NCI-H2029 (cell line): ENCODE results near the gene CAPN9.
"Not testable (repeated sequence)": the region's sequence is repeated elsewhere in the genome, so short reads cannot be mapped to it uniquely, and the experiment has no call there.

ENCODE experiments used
- DNase-seq: peaks from one replicate; lab custom pipeline; 2025; lab: John Stamatoyannopoulos, UW

Gene CAPN9, protein sequence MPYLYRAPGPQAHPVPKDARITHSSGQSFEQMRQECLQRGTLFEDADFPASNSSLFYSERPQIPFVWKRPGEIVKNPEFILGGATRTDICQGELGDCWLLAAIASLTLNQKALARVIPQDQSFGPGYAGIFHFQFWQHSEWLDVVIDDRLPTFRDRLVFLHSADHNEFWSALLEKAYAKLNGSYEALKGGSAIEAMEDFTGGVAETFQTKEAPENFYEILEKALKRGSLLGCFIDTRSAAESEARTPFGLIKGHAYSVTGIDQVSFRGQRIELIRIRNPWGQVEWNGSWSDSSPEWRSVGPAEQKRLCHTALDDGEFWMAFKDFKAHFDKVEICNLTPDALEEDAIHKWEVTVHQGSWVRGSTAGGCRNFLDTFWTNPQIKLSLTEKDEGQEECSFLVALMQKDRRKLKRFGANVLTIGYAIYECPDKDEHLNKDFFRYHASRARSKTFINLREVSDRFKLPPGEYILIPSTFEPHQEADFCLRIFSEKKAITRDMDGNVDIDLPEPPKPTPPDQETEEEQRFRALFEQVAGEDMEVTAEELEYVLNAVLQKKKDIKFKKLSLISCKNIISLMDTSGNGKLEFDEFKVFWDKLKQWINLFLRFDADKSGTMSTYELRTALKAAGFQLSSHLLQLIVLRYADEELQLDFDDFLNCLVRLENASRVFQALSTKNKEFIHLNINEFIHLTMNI

DNA sequence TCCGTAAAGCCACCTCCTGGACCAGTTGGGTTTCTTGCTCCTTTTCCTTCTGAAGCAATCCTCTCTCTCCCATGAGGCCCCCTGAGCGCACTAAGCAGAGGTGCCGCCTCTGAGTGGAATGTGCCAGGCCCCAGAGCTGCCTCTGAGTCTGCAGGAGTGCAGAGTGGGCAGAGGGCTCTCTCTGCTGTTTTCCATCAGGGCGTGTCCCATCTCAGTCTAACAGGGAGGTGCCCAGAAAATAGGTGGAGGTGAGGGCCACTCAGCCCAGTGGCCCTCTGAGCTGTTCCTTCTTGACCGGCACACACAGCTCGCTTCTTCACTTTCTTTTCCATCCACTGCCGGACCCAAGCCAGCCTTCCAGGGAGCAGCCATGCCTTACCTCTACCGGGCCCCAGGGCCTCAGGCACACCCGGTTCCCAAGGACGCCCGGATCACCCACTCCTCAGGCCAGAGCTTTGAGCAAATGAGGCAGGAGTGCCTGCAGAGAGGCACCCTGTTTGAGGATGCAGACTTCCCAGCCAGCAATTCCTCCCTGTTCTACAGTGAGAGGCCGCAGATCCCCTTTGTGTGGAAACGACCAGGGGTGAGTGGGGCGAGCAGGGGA, at the start of gene CAPN9:
CAPN9 (plus strand) TSS at position 262 of the 604 bp plus-strand sequence; CDS start at position 371, 109 bp downstream.
- no peak for DNase-seq

DNA sequence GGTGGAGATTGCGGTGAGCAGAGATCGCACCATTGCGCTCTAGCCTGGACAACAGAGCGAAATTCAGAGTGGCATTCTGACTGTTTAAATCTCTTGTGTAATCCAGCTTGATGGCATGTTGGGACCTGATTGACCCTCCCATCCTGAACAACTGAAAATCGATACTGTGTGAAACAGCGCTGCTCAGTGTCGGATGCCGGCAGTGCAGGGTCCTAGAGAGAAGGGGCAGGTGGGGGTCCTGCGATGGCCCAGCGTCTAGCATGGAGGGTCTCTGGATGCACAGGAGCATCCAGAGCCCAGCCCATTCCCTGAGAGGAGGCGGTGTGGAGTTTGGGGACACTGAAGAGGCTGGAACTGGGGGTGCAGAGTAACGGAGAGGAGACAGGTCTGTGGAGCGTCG, 49.1 kb upstream of the CAPN9 start:
- no peak for DNase-seq

DNA sequence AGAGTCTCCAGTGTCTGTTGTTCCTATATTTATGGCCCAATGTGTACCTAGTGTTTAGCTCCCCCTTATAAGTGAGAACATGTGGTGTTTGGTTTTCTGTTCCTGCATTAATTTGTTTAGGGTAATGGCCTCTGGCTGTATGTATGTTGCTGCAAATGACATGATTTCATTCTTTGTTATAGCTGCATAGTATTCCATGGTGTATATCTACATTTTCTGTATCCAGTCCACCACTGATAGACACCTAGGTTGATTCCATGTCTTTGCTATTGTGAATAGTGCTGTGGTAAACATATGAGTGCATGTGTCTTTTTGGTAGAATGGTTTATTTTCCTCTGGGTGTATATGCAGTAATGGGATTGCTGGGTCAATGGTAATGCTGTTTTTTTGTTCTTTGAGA, 48.2 kb upstream of the CAPN9 start:
- not testable (repeated sequence) for DNase-seq

DNA sequence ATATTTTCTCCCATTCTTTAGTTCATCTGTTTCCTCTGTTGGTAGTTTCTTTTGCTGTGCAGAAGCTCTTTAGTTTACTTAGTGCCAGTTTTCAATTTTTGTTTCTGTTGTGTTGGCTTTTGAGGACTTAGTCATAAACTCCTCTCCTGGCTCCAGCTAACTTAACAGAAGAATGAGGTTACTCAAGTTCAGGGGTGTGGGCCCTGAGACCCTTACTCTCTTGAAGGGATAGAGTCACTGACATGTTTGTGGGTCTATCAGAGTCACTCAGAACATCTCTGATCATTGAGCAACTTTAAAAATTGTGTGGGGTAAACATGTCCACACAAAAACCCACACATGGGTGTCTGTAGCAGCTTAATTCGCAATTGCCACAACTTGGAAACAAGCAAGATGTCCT, 47.5 kb upstream of the CAPN9 start:
- no peak for DNase-seq

DNA sequence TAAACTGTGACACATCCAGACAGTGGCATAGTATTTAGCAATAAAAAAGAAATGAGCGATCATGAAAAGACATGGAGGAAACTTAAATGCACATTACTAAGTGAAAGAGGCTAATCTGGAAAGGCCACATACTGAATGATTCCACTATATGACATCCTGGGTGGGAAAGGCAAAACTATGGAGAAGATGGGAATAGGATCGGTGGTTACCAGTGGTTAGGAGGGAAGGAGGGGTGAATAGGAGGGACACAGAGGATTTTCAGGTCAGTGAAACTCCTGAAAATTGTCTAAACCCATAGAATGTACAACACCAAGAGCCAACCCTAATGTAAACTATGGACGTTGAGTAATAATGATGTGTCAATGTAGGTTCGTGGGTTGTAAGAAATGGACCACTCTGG, 47.1 kb upstream of the CAPN9 start:
- DNase-seq = no peak

DNA sequence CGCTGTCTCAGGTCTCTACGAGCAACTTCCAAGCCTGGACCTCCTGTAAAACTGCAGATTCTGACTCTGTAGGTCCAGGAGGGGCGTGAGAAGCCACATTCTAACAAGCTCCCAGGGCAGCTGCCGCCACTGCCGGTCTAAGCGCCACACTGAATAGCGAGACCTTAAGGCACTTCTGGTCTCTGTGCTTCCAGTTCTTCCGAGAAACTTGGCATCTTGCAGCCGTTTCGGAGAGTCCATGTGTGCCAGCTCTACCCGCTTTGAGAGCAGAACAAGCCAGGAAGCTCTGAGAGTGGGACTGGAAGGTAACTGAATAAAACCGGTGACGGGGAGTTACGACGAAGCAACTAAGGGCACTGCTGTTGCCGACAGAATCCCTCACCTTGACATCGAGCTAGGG, 45.8 kb upstream of the CAPN9 start:
- no peak for DNase-seq

DNA sequence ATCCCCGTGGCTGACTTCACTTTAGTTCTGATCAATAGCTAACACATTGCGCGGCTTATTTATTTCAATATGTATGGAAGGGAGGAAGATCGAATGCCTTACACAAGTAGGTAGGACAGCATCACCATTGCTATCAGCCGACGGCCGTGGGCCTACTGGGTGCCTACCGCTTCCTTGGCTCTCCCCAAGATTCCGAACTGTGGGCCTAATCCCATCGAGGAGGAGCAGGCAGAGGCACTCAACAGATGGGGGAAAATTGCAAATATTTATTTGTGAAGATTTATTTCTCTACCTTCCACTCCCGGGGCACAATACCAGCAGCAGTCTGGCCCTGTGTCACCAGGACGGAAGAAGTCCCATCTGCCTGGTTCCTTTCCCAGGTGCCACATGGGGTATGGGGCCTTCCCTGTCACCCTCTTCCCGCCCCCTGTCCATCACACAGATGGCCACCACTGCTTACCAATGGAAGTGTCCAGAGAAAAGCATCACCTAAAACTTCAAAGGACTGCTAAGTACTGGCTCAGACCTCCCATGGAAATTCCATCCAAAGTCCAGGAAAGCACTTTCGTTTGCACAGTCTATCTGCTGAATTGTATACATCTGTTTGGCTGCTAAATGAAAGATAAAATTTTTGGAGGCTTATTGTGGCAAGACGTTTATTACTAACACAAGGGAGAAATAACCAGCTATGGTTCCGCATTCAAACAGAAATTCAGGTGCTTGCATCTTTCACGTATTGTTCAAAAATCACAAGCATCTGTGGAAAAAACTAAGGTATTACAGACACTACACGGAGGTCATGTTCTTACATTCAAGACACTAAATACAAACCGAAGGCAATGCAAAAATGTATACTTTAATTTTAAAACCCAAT, 45.1 kb upstream of the CAPN9 start:
- DNase-seq = no peak

DNA sequence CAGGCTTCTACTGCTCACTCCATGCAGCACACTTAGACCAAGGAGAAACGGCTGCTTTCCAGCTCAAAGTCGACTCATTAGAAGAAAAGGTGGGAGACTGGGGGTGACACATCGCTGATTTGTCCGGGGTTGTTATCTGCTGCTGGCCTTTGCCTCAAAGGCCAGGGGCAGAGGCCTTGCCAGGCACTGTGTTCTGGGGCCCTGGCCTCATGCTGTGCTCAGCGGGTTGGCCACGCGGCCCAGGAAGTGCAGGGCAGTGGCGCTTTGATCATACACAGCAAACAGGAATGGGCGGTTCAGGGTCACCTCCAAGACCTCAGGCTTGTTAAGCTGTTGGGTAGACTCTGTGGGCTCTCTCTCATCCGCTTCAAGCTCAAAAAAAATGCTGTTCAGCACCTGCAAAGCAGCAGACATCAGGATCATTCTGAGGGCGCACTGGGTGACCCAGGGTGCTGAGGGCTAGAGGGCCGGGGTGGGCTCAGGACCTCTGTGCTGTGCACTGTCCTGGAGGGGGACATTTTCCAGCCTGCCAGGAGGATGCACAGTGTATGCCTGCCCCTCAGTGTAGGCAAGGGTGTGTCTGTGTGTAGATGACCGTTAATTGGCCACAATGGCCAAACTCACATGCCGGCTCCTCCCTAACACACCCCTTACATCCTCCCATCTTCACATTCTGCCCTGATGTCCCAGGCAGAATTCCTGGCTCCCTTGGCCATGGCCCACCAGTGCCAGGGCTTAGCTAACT, 44.1 kb upstream of the CAPN9 start:
- no peak for DNase-seq

DNA sequence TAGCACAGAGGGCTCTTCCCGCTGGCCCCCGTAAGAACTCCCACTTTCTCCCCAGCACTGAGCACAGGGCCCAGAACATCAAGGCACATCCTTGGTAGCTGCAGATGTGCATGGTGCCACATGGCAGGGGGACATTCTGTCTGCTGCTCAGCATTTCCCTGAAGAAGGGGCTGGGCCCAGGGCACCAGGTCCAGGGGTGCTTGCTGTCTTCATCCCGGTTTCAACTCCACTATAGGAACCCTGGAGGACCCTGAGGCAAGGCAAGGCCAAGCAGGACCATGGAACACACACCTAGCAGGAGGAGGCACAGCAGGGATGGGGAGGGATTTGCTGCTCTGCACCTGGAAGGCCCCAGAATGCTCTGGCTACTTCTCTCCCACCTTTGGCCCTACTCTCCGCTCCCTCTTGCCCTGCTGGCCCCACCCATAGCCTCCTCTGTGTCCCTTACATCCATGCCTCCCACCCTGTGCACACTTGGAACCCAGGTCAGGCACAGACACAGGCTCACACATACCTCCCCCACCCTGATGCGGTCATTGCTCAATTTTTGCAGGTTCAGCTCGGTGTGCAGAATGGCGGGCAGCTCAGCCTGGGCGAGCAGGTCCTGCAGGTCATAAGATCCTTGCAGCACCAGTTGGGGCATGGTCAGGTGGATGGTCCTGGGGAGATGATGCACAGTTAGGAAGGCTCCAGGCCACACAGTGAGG, 43.4 kb upstream of the CAPN9 start:
- DNase-seq = no peak

DNA sequence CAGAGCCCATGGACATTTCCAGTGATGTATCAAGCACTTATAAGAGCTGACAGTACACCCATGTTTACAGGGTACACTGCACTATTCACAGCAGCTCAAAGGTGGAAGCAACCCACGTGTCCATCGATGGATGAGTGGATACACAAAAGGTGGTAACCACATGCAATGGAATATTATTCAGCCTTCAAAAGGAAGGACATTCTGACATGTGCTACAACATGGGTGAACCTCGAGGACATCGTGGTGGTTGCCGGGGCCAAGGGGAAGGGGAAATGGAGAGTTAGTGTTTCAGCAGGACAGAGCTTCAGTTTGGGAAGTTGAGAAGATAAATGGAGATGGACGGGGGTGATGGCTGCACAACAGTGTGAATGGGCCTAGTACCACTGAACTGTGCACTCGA, 42.4 kb upstream of the CAPN9 start:
- DNase-seq = no peak

DNA sequence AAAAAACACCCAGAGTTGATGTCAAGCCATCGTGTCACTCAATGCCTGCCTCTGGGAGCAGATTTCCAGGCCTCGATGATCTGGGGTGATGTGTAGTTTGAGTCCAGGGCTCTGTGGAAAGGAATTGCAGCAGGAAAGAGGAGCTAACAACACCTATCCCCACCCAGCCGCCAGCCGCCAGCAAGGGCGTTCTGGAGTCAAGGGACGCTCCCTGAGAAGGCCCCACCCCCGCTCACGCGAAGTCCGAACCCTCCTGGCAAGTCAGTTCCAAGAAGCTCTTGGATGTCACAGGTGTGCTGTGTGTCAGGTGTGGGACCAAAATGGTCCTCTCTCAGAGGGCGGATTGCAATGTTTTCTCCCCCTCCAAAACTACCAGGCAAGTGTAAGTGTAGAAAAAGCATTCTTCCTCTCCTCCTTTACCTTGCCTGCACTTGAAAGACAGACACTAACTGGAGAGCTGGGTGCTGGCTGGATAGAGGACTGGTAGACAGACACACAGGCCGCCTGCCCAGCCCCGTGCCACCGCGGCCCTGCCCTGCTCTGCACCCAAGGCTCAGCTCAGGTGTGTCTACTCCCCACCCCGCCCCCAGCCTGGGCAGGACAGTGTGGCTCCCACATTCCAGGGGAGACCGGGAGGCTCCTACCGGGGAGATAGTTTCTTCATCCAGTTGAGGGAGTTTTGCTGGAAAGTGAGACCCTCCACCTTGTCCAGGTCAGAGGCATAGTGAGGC, 41.7 kb upstream of the CAPN9 start:
- DNase-seq = no peak

DNA sequence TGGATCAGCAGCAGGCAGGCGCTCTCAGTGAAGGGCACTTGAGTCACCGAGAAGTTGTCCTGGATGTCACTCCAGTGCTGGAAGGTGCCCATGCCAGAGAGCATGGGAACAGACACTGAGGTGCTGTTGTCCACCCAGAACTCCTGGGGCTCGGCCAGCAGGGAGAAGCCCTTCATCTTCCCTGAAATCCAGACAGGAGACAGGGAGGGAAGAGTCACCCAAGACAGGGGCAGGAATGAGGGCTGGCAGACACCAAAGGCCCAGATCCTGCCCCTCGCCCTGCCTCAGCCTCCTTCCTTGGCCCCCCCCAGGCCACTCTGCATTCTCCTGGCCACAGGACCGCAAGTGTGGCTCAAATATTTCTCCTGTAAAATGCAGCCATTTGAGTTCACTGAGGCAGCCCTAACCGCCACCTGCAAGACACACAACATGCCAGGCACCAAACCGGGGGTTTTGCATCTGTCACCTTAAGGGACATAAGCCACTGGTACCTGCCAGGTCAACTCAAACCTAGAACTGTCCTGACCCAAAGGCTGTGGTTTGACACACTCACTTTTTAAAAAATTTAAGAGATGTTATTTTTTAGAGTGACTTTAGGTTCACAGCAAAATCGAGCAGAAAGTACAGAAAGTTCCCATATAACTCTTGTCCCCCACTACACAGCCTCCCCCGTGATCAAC, 41.0 kb upstream of the CAPN9 start:
- DNase-seq = no peak

DNA sequence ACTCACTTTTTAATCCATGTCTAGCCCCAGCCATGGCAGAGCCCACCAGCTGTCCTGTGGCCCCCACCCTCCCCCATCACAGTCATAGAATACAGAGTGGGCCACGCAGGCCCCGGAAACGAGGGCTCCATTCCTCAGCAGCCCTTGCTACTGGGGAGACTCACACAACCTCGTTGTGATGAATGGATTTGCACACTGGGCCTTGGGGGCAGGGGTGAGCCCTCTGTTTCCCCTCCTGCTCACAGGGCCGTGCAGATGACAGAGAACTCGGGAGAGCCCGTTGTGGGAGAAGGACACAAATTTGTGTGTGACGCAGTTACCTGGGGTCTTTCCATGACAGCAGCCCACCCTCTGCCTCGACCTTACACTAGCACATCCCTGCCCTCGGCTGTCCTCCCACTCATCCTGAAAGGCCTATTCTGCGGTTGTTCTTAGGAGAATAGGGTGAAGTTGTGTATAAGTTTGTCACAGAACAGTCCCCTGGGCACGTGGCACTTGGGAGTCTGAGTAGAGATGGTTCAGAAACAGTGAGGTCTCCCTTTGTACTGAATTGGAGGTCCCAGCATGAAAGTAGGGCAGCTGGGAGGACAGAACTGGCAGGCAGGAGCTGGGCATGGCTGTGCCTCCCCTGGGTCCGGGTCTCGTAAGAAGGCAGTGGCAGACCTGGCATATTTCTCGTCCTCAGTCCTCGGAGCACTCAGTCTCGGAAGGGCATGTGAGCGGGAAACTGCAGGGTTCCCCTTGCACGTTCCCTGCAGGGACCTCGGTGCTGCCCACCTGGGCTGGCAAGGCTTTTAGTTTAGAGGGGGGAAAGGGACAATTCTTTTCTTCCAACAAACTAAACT, 40.1 kb upstream of the CAPN9 start:
- DNase-seq = no peak

DNA sequence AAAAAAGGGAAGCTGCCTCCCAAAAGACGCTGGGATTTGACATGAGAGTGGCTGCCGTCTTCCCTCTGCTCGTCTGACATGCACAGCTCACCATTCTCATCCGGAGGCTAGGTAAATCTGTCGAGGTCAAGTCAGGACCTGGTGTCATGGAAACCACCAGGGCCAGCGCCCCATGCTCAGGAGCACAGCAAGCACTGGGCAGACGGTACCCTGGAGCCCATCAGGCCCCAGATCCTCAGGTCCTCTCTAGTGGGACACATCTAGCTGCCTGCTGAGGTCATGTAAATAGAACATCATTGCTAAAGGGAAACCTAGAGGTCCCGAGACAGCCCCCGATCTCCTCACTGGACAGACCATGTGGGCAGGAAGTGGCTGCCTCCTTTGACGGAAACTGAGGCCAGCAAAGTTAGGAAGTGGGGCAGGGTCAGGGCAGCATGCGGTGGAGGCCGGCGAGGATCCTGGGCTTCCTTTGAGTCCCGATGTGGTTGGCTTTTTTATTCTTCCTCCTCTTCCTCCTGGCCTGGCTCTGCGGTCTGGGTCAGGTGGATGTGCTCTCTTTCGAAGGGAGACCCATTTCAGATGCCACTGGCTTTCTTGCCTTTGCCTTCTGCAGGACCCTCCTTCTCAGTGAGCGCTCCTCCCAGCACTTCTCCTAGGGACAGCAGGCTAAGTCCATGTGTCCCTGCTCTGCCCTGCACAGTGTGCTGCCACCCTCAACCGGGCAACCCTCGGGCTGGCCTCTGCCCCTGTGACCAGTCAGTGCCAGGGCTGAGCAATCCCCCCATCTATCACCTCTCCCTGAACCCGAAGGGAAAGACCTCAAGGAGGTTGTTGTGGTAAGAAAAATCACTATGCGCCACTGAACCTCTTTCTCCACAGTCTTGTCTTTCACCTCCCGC, 39.2 kb upstream of the CAPN9 start:
- DNase-seq = no peak

DNA sequence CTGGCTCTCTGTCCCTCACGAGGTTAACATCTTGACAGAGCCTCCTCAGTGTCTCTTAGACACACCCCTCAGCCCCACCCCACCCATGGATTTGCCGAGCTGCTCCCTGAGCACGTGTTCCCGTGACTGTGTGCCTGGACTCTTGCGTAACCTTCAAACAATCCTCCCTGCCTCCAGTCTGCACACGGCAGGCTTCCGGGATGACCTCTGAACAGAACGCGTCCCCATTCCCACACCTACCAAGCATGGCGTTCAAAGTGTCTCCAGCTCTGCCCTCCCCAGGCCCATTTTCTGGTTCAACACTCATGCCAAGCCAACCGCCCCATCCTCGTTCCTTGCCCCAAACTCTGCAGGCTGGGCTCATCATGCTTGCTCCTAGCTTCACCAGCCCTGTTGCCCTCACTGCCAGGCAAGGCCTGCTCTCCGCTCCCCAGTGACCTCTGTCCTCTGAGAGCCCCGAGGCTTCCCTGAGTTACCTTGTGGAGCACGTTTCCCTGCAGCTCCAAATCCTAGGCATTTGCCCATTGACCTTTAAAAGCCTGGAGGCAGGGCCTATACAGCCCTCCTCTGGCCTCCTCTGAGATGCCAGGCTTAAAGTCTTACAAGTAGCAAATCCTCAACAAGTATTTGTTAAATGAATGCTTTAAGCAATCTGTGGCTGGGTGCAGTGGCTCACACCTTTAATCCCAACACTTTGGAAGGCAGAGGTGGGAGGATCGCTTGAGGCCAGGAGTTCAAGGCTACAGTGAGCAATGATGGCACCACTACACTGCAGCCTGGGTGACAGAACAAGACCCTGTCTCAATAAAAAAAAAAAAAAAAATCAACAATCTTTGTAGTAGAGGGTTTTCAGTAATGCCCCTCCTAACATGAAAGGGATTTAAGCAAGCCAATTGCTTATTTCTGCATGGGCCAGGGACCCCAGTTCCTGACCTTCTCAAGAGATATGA, 38.3 kb upstream of the CAPN9 start:
- DNase-seq = no peak
